GM23338 (cell line): ENCODE measurements around the gene ANKS1B. TPM values are rescaled to one million over a fixed set of nuclear protein-coding genes. Genes with fewer than 3 reads are reported as not detected.

ENCODE experiments used
- ATAC-seq: fragments of 200-7000 bp; cut with Tn5 transposase; 3 replicates; pipeline ENCODE4 v1.9.1; 2020
- DNase-seq: peaks from one replicate; pipeline ENCODE4 v3.0.0-alpha.2; 2015; ENCODE audit warnings: low spot score
- H2AFZ ChIP-seq: fragments of 200-600 bp; sonication (generic); 2 replicates; pipeline ENCODE4 v1.8.0; 2016; ENCODE audit warnings: antibody characterized with exemption, mild to moderate bottlenecking, moderate library complexity
- H3F3A ChIP-seq: fragments of 200-600 bp; sonication (generic); replicated peaks from 2 replicates; pipeline ENCODE4 v1.8.0; 2017; ENCODE audit warnings: antibody characterized with exemption, mixed run types, low read depth
- H3K27ac ChIP-seq: fragments of 200-600 bp; sonication (generic); 2 replicates; pipeline ENCODE4 v1.6.1; 2016; ENCODE audit warnings: low read depth
- H3K27me3 ChIP-seq: fragments of 200-600 bp; sonication (generic); 2 replicates; pipeline ENCODE4 v1.8.0; 2016; ENCODE audit warnings: mild to moderate bottlenecking, mixed run types, moderate library complexity; ENCODE audit not compliant: insufficient read depth
- H3K36me3 ChIP-seq: fragments of 200-600 bp; sonication (generic); 2 replicates; pipeline ENCODE4 v1.8.0; 2016; ENCODE audit warnings: mild to moderate bottlenecking; ENCODE audit not compliant: insufficient read depth
- H3K4me1 ChIP-seq: fragments of 200-600 bp; sonication (generic); 2 replicates; pipeline ENCODE4 v1.8.0; 2016; ENCODE audit warnings: mild to moderate bottlenecking, moderate library complexity; ENCODE audit not compliant: insufficient read depth
- H3K4me2 ChIP-seq: fragments of 200-600 bp; sonication (generic); 2 replicates; pipeline ENCODE4 v1.7.1; 2017; ENCODE audit warnings: mixed run types
- H3K4me3 ChIP-seq: fragments of 200-600 bp; sonication (generic); 2 replicates; pipeline ENCODE4 v1.6.1; 2016; ENCODE audit warnings: mixed run types
- H3K79me2 ChIP-seq: fragments of 200-600 bp; sonication (generic); replicated peaks from 2 replicates; pipeline ENCODE4 v1.8.0; 2017; ENCODE audit warnings: mild to moderate bottlenecking; ENCODE audit not compliant: insufficient read depth
- H3K9me2 ChIP-seq: fragments of 200-600 bp; sonication (generic); 2 replicates; pipeline ENCODE4 v1.8.0; 2017; ENCODE audit not compliant: insufficient read depth
- H4K20me1 ChIP-seq: fragments of 200-600 bp; sonication (generic); replicated peaks from 2 replicates; pipeline ENCODE4 v1.8.0; 2017; ENCODE audit warnings: mild to moderate bottlenecking; ENCODE audit not compliant: insufficient read depth
- H3K27ac Mint-ChIP-seq: 2 replicates; pipeline ENCODE4 v1.8.0; 2020; ENCODE audit warnings: inconsistent platforms, mild to moderate bottlenecking, moderate library complexity, mixed read lengths
- H3K27me3 Mint-ChIP-seq: 3 replicates; pipeline ENCODE4 v1.8.0; 2022; ENCODE audit warnings: low read depth, mild to moderate bottlenecking, moderate library complexity, mixed read lengths, inconsistent platforms; ENCODE audit not compliant: insufficient read depth, poor library complexity
- H3K36me3 Mint-ChIP-seq: 3 replicates; pipeline ENCODE4 v1.8.0; 2021; ENCODE audit warnings: low read depth, mild to moderate bottlenecking, inconsistent platforms, moderate library complexity, mixed read lengths
- H3K4me1 Mint-ChIP-seq: 3 replicates; pipeline ENCODE4 v1.8.0; 2020; ENCODE audit warnings: mild to moderate bottlenecking, inconsistent platforms, mixed read lengths
- H3K4me3 Mint-ChIP-seq: 3 replicates; pipeline ENCODE4 v1.8.0; 2021; ENCODE audit warnings: moderate library complexity, mild to moderate bottlenecking, inconsistent platforms, mixed read lengths
- H3K9me3 Mint-ChIP-seq: 3 replicates; pipeline ENCODE4 v1.8.0; 2020; ENCODE audit warnings: moderate library complexity, mild to moderate bottlenecking, inconsistent platforms, mixed read lengths
- CTCF ChIP-seq, 2 experiments: fragments of 200-600 bp in 1 of 2; sonication (generic) in 1 of 2; conservative IDR thresholded peaks; 2 replicates each; pipeline versions ENCODE4 v1.5.1 to v1.6.1; 2016 to 2017; ENCODE audit warnings: antibody characterized with exemption in 2 of 2, low read depth in 2 of 2, mild to moderate bottlenecking in 2 of 2, moderate library complexity in 1 of 2
- ETS1 ChIP-seq: IDR thresholded peaks from 2 replicates; pipeline ENCODE4 v1.6.1; 2016; ENCODE audit warnings: antibody characterized with exemption
- EZH2 ChIP-seq: fragments of 200-600 bp; sonication (generic); IDR thresholded peaks from one replicate; pipeline ENCODE4 v1.8.0; 2017; ENCODE audit warnings: antibody characterized with exemption, mild to moderate bottlenecking, low read depth; ENCODE audit not compliant: unreplicated experiment
- EZH2phosphoT487 ChIP-seq: fragments of 200-600 bp; sonication (generic); IDR thresholded peaks from one replicate; pipeline ENCODE4 v1.8.1; 2018; ENCODE audit warnings: antibody characterized with exemption; ENCODE audit not compliant: unreplicated experiment
- JUNB ChIP-seq: IDR thresholded peaks from one replicate; pipeline ENCODE4 v1.6.1; 2016; ENCODE audit warnings: antibody characterized with exemption; ENCODE audit not compliant: unreplicated experiment
- REST ChIP-seq: IDR thresholded peaks from one replicate; pipeline ENCODE4 v1.6.1; 2018; ENCODE audit warnings: antibody characterized with exemption; ENCODE audit not compliant: unreplicated experiment
- ZNF331 ChIP-seq: fragments of 250-450 bp; sonication (Bioruptor Pico); IDR thresholded peaks from 2 replicates; pipeline ENCODE4 v1.5.0; 2020; ENCODE audit warnings: low read depth, mild to moderate bottlenecking, moderate library complexity
- polyA plus RNA-seq: library from polyadenylated mRNA; unstranded; fragments of >200 nt; fragmentation: Nextera tagmentation; extraction: Ambion mirVana; gene quantifications from 2 replicates; pipeline ENCODE4 v1.2.1, GENCODE V29; 2016
- total RNA-seq: library from RNA; depleted of rRNA; stranded (reverse); fragments of >200 nt; shearing (Covaris generic); gene quantifications from 2 replicates; pipeline ENCODE4 v1.2.3, GENCODE V29; 2014

ANKS1B gene
- total and polyA plus RNA-seq, 2 experiments from 2014 or later = 4.3 to 5.8 TPM

- Histone ChIP-seq H3K27ac (no peak overlapping the region), H3K27me3 (no peaks in the 10 kb centered on the region), H3K79me2 (no peaks in the 10 kb centered on the region), H3K4me2 (no peak overlapping the region), H2AFZ (no peak overlapping the region), H4K20me1 (no peaks in the 10 kb centered on the region), H3K4me1 (no peaks in the 10 kb centered on the region), H3K4me3 (no peak overlapping the region), H3K36me3 (peaks cover 2% of the 10 kb centered on the region; the same call in 1 of the 2 replicates), H3K9me2 (0 out of 2 replicates have a peak, but pooled peaks cover 3% of the 10 kb centered on the region), H3F3A (no peaks in the 10 kb centered on the region)
- ATAC-seq = no peak
- no peak for DNase-seq
- H3K27ac Mint-ChIP-seq = no peak overlapping the region
- H3K36me3 Mint-ChIP-seq = peaks cover 19% of the 10 kb centered on the region; the same call in 2 of the 3 replicates
- TF ChIP-seq CTCF (conservative IDR thresholded peaks at IDR 0.05; ENCODE audit: low read depth in 2 of 2) (no peak), ETS1 (no peak), JUNB (no peak), REST (no peak), EZH2phosphoT487 (no peak)
- no peaks in the 10 kb centered on the region for H3K4me1 Mint-ChIP-seq
- H3K4me3 Mint-ChIP-seq = no peak overlapping the region
- H3K27me3 Mint-ChIP-seq = no peaks in the 10 kb centered on the region
- H3K9me3 Mint-ChIP-seq = peaks cover 20% of the 10 kb centered on the region
Observed at GRCh38 chr12:99017971-99018370, 966.8 kb downstream of the ANKS1B start.

GRCh38 chr12:99009654-99010296 is 975.0 kb downstream of the ANKS1B start:
- H3K4me3 Mint-ChIP-seq = no peak overlapping the region
- H3K27ac Mint-ChIP-seq = no peak overlapping the region
- ATAC-seq = no peak
- TF ChIP-seq ZNF331 (CRISPR knock-in tag) (no peak), CTCF (conservative IDR thresholded peaks at IDR 0.05; ENCODE audit: low read depth in 2 of 2) (no peak), EZH2 (no peak)

More at GRCh38 chr12:99009654-99010296, 975.0 kb downstream of the ANKS1B start:
- 0 out of 2 replicates have a peak, but pooled peaks cover 3% of the 10 kb centered on the region for H3K9me2 ChIP-seq
- H3K36me3 Mint-ChIP-seq = peaks cover 4% of the 10 kb centered on the region; the same call in 1 of the 3 replicates
- no peak overlapping the region for H3K4me3 ChIP-seq
- no peaks in the 10 kb centered on the region for H4K20me1 ChIP-seq
- H3F3A ChIP-seq = no peaks in the 10 kb centered on the region
- no peaks in the 10 kb centered on the region for H3K27me3 Mint-ChIP-seq
- H3K4me1 Mint-ChIP-seq = no peaks in the 10 kb centered on the region; the same call in 2 of the 3 replicates
- H3K4me2 ChIP-seq = no peak overlapping the region
- no peaks in the 10 kb centered on the region for H3K4me1 ChIP-seq
- H3K27ac ChIP-seq = no peak overlapping the region
- H3K79me2 ChIP-seq = no peaks in the 10 kb centered on the region
- DNase-seq = no peak
- no peak overlapping the region for H2AFZ ChIP-seq
- no peaks in the 10 kb centered on the region; the same call in 1 of the 2 replicates for H3K36me3 ChIP-seq
- peaks cover 3% of the 10 kb centered on the region; the same call in 2 of the 3 replicates for H3K9me3 Mint-ChIP-seq
- H3K27me3 ChIP-seq = no peaks in the 10 kb centered on the region
